GM12878 (cell line): ENCODE measurements around the gene OAF. TPM values are rescaled to one million over a fixed set of nuclear protein-coding genes. Genes with fewer than 3 reads are reported as not detected.

Source experiments
- ATAC-seq: fragments of 200-7000 bp; cut with Tn5 transposase; 3 replicates; pipeline ENCODE4 v1.9.1; 2020; ENCODE audit warnings: mild to moderate bottlenecking, moderate library complexity
- BruUV-seq: library from RNA; stranded (reverse); fragments of 400-500 nt; replicated peaks from 2 replicates; lab custom pipeline; 2021; lab: Mats Ljungman, UMichigan
- CTCF ChIA-PET: fragments of 300-600 bp; sonication (Branson Sonifier 250); formaldehyde crosslinking; extraction: SDS; loops from one replicate; lab custom pipeline; 2021; ENCODE audit warnings: inconsistent platforms; lab: Yijun Ruan, JAX
- POLR2A ChIA-PET: fragments of 350-600 bp; formaldehyde crosslinking; extraction: SDS; loops from one replicate; lab custom pipeline; 2021; ENCODE audit warnings: inconsistent platforms; lab: Charles Lee
- RAD21 ChIA-PET: fragments of 300-600 bp; sonication (Branson Sonifier 250); formaldehyde crosslinking; loops from one replicate; lab custom pipeline; 2023; ENCODE audit warnings: antibody characterized with exemption; ENCODE audit not compliant: unreplicated experiment; lab: Charles Lee
- SMC1A ChIA-PET: fragments of 300-600 bp; sonication (Branson Sonifier 250); formaldehyde crosslinking; loops from one replicate; lab custom pipeline; 2023; ENCODE audit not compliant: unreplicated experiment, uncharacterized antibody; lab: Charles Lee
- DNase-seq: peaks from one replicate; pipeline ENCODE4 v3.0.0-alpha.2; 2011; ENCODE audit warnings: low read depth, low spot score
- FAIRE-seq: peaks from 3 replicates; lab custom pipeline; 2011; peaks lifted over from hg19 to GRCh38; lab: Jason Lieb, UNC
- H2AFZ ChIP-seq: 2 replicates; pipeline ENCODE4 v1.6.0; 2011; ENCODE audit warnings: low read depth, low read length, control low read depth; ENCODE audit not compliant: control insufficient read depth
- H3K27ac ChIP-seq: 2 replicates; pipeline ENCODE4 v1.5.1; 2011; ENCODE audit warnings: control low read depth; ENCODE audit not compliant: control insufficient read depth, insufficient read depth
- H3K27me3 ChIP-seq, 2 experiments: replicated peaks in 1 of 2; 2 replicates each; pipeline versions ENCODE4 v1.6.0 to v1.6.1; 2011; ENCODE audit warnings: low read length in 1 of 2; ENCODE audit not compliant: control insufficient read depth in 2 of 2, insufficient read depth in 2 of 2
- H3K36me3 ChIP-seq, 2 experiments: 2 replicates each; pipeline ENCODE4 v1.5.1; 2011; ENCODE audit warnings: low read length in 1 of 2; ENCODE audit not compliant: control insufficient read depth in 2 of 2, insufficient read depth in 2 of 2
- H3K4me1 ChIP-seq: 2 replicates; pipeline ENCODE4 v1.6.1; 2011; ENCODE audit warnings: mild to moderate bottlenecking, low read length, moderate library complexity, mixed read lengths; ENCODE audit not compliant: control insufficient read depth, insufficient read depth
- H3K4me2 ChIP-seq: 2 replicates; pipeline ENCODE4 v1.6.0; 2011; ENCODE audit warnings: control low read depth; ENCODE audit not compliant: control insufficient read depth, insufficient read depth
- H3K4me3 ChIP-seq: fragments of 200-600 bp; sonication (generic); 2 replicates; pipeline ENCODE4 v1.5.1; 2016
- H3K79me2 ChIP-seq: 2 replicates; pipeline ENCODE4 v1.6.0; 2011; ENCODE audit warnings: low read length; ENCODE audit not compliant: control insufficient read depth, insufficient read depth
- H3K9ac ChIP-seq: 2 replicates; pipeline ENCODE4 v1.8.0; 2011; ENCODE audit warnings: low read length, control low read depth, mixed read lengths; ENCODE audit not compliant: control insufficient read depth, insufficient read depth
- H3K9me3 ChIP-seq: replicated peaks from 3 replicates; pipeline ENCODE4 v1.5.1; 2011; ENCODE audit warnings: mild to moderate bottlenecking, low read length; ENCODE audit not compliant: control insufficient read depth, insufficient read depth
- H4K20me1 ChIP-seq: 2 replicates; pipeline ENCODE4 v1.6.0; 2011; ENCODE audit not compliant: control insufficient read depth, insufficient read depth
- BCL11A ChIP-seq: IDR thresholded peaks from 2 replicates; pipeline ENCODE4 v1.6.1; 2011; ENCODE audit warnings: low read depth, low read length
- CREM ChIP-seq: IDR thresholded peaks from 2 replicates; pipeline ENCODE4 v1.6.1; 2014; ENCODE audit warnings: antibody characterized with exemption, low read depth
- EGR1 ChIP-seq, 2 experiments: IDR thresholded peaks; 1 replicate in 1 of 2; 2 replicates in 1 of 2; pipeline ENCODE4 v1.6.1; 2011 to 2012; ENCODE audit warnings: low read depth in 2 of 2, low read length in 2 of 2, borderline replicate concordance in 1 of 2, mild to moderate bottlenecking in 1 of 2, moderate library complexity in 1 of 2
- EZH2 ChIP-seq: IDR thresholded peaks from 2 replicates; pipeline ENCODE4 v1.6.1; 2012; ENCODE audit warnings: low read depth, mild to moderate bottlenecking, control low read depth, inconsistent platforms, low read length, borderline replicate concordance; ENCODE audit not compliant: control insufficient read depth
- FOXM1 ChIP-seq: IDR thresholded peaks from 2 replicates; pipeline ENCODE4 v1.6.1; 2012; ENCODE audit warnings: low read depth, mild to moderate bottlenecking, inconsistent platforms, low read length, moderate library complexity
- IKZF1 ChIP-seq: fragments of 450-650 bp; conservative IDR thresholded peaks from 2 replicates; pipeline ENCODE4 v1.6.1; 2017; ENCODE audit warnings: antibody characterized with exemption, mild to moderate bottlenecking
- JUNB ChIP-seq: IDR thresholded peaks from 2 replicates; pipeline ENCODE4 v1.6.1; 2016; ENCODE audit warnings: antibody characterized with exemption, mild to moderate bottlenecking
- MEF2A ChIP-seq: IDR thresholded peaks from 2 replicates; pipeline ENCODE4 v1.6.1; 2011; ENCODE audit warnings: low read depth, mild to moderate bottlenecking, low read length, moderate library complexity; ENCODE audit not compliant: insufficient read depth
- NR2C1 ChIP-seq: fragments of 450-650 bp; IDR thresholded peaks from 2 replicates; pipeline ENCODE4 v1.6.1; 2017; ENCODE audit warnings: antibody characterized with exemption, mild to moderate bottlenecking, moderate library complexity
- PBX3 ChIP-seq: IDR thresholded peaks from 2 replicates; pipeline ENCODE4 v1.6.1; 2011; ENCODE audit warnings: mild to moderate bottlenecking, low read depth, low read length, moderate library complexity; ENCODE audit not compliant: insufficient replicate concordance
- RUNX3 ChIP-seq: IDR thresholded peaks from 2 replicates; pipeline ENCODE4 v1.6.1; 2012; ENCODE audit warnings: low read length, inconsistent platforms
- SREBF2 ChIP-seq: IDR thresholded peaks from 2 replicates; pipeline ENCODE4 v1.6.1; 2012; ENCODE audit warnings: mild to moderate bottlenecking, low read length
- YY1 ChIP-seq: IDR thresholded peaks from 2 replicates; pipeline ENCODE4 v1.6.1; 2011; ENCODE audit warnings: low read depth, mild to moderate bottlenecking, low read length
- ZBED1 ChIP-seq: IDR thresholded peaks from 2 replicates; pipeline ENCODE4 v1.6.1; 2016; ENCODE audit warnings: borderline replicate concordance
- ZBTB40 ChIP-seq: fragments of 450-650 bp; IDR thresholded peaks from 2 replicates; pipeline ENCODE4 v1.6.1; 2016; ENCODE audit warnings: mild to moderate bottlenecking, moderate library complexity, borderline replicate concordance
- ZNF24 ChIP-seq: fragments of 450-650 bp; IDR thresholded peaks from 2 replicates; pipeline ENCODE4 v1.6.1; 2017; ENCODE audit warnings: antibody characterized with exemption, mild to moderate bottlenecking
- WGBS: methylation state at CpG from one replicate; pipeline ENCODE4 v1.1.6; 2016; ENCODE audit warnings: low lambda C conversion rate; ENCODE audit not compliant: insufficient replicate concordance, insufficient coverage; ENCODE audit errors: missing lambda C conversion rate; 5-methylcytosine and 5-hydroxymethylcytosine counted together
- in situ Hi-C: fragments of 300-500 bp; cut with MboI; formaldehyde crosslinking; loops from 9 replicates; pipeline ENCODE4 v1.14.3; 2018; ENCODE audit warnings: mixed read lengths
- intact Hi-C: fragments of 100-400 bp; cut with micrococcal nuclease; formaldehyde crosslinking; loops from one replicate; pipeline ENCODE4 v1.14.2; 2022; ENCODE audit not compliant: unreplicated experiment
- polyA plus RNA-seq, 11 experiments: library from polyadenylated mRNA; depleted of rRNA in 4 of 11; unstranded in 6 of 11; stranded (reverse) in 5 of 11; fragments of >200 nt; fragmentation: Nextera tagmentation in 4 of 11; fragmentation: Illumina TruSeq in 1 of 11; extraction: Ambion mirVana in 4 of 11; extraction: Trizol in 1 of 11; gene quantifications; 1 replicate in 1 of 11; 2 replicates in 10 of 11; pipeline versions ENCODE4 v1.2.1 to v1.2.3, GENCODE V29; 2011 to 2016; ENCODE audit warnings: inconsistent platforms in 2 of 11, missing spikeins in 2 of 11, low read depth in 1 of 11
- total RNA-seq, 4 experiments: library from RNA; depleted of rRNA in 3 of 4; stranded (reverse); fragments of >200 nt in 3 of 4; fragmentation: Illumina TruSeq in 1 of 4; extraction: Trizol in 1 of 4; gene quantifications; 2 replicates each; pipeline versions ENCODE4 v1.2.1 to v1.2.3, GENCODE V29; 2013 to 2021
- TF ChIP-seq, protein P1 (sequence below): IDR thresholded peaks from 2 replicates; pipeline ENCODE4 v1.6.1; 2012; ENCODE audit warnings: low read depth, low read length, improper control_type of control experiment

The OAF gene
- total and polyA plus RNA-seq, 10 of the 15 experiments (the other 5 are each of a cell fraction or from before 2014, with no cell fraction given), result 0.10 to 4.7 (median 1.1) TPM

DNA sequence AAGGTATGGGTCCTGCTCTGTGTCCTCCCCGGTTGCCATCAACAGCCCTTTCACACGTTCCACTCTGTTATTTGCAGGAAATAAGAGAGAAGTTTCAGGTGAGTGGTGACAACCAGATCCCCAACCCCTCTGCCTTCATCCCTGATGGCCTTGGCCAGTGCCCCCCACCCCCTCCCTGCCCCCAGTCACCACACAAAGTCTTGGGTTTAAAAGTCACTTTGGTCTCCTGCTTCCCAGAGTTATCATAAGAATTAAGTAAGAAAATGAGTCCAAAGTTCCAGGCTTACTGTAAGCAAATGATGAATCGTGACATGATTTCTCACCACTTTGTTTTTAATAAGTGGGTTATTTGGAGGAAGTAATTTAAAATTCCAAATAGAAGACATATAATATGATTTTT lies 9.2 kb upstream of the OAF start (continued):
- TF ChIP-seq ZBTB40 (no peak), ZNF24 (no peak)
- TF ChIP-seq, all 136 proteins: peak for 0

DNA sequence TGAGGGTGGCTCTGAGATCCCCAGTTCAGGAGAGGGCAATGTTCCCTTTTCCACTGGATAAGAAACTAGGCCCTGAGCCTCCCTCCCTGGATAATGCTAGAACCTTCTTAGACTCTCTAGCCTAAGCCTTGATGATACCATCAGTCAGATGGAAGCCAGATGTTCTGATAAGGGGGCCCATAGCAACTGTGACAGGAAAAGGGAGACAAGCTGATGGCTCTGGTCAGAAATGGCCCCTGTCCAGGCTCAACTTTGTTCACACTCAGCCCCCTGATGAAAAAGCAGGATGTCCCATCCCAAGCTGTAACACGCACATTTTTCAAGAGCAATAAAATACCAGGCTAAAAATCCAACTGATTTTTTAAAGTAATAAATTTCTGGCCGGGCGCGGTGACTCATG lies 7.2 kb upstream of the OAF start:
- H3K4me2 ChIP-seq, result no peak overlapping the region
- no peak overlapping the region for H2AFZ ChIP-seq
- ChIA-PET CTCF (no interaction called here), POLR2A (interaction anchor here (0.6 kb wide), 1 partner anchor 680 kb away, joined by 6 read pairs; no protein-coding TSS in a partner anchor), RAD21 (no interaction called here), SMC1A (no interaction called here)
- intact Hi-C loops, result no loop called here
- no peaks in the 10 kb centered on the region for H4K20me1 ChIP-seq
- 75% methylated on average over 4 of the region's 4 CpGs for WGBS
- ATAC-seq (no peak), FAIRE-seq (no peak), DNase-seq (no peak)
- no TSS peak for BruUV-seq
- no peaks in the 10 kb centered on the region for H3K36me3 ChIP-seq
- H3K79me2 ChIP-seq, result no peaks in the 10 kb centered on the region
- H3K9ac ChIP-seq, result no peak overlapping the region
- H3K9me3 ChIP-seq, result no peaks in the 10 kb centered on the region
- no peak overlapping the region for H3K4me3 ChIP-seq
- H3K27me3 ChIP-seq, result peaks cover 0 to 2% of the 10 kb centered on the region in 2 experiments; a peak in 3 of 4 replicates
- H3K4me1 ChIP-seq, result no peaks in the 10 kb centered on the region
- H3K27ac ChIP-seq, result no peak overlapping the region
- in situ Hi-C loops, result no loop called here
- no peak for TF ChIP-seq MEF2A
- TF ChIP-seq PBX3, result no peak
- TF ChIP-seq EGR1 (IDR thresholded peaks at IDR 0.05; ENCODE audit: borderline replicate concordance in 1 of 2, low read depth in 2 of 2, low read length in 2 of 2), result no peak
- TF ChIP-seq BCL11A, result no peak
- TF ChIP-seq CREM, result no peak
- TF ChIP-seq SREBF2, result no peak
- TF ChIP-seq NR2C1, result no peak
- no peak for TF ChIP-seq RUNX3
- TF ChIP-seq IKZF1, result no peak
- no peak for TF ChIP-seq ZBED1
- TF ChIP-seq, protein P1, sequence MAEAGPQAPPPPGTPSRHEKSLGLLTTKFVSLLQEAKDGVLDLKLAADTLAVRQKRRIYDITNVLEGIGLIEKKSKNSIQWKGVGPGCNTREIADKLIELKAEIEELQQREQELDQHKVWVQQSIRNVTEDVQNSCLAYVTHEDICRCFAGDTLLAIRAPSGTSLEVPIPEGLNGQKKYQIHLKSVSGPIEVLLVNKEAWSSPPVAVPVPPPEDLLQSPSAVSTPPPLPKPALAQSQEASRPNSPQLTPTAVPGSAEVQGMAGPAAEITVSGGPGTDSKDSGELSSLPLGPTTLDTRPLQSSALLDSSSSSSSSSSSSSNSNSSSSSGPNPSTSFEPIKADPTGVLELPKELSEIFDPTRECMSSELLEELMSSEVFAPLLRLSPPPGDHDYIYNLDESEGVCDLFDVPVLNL, result no peak
- TF ChIP-seq EZH2, result no peak
- no peak for TF ChIP-seq JUNB
- no peak for TF ChIP-seq YY1
- TF ChIP-seq FOXM1, result no peak
